Mononuclear cell (primary cell): ENCODE results near the gene NAGLU. TPM values are rescaled to one million over a fixed set of nuclear protein-coding genes. Genes with fewer than 3 reads are reported as not detected.
"Not testable (repeated sequence)": the region's sequence is repeated elsewhere in the genome, so short reads cannot be mapped to it uniquely, and the experiment has no call there.

ENCODE experiments used
- H3K27me3 ChIP-seq: 2 replicates; pipeline ENCODE4 v1.6.0; 2011; ENCODE audit warnings: low read length, control low read depth; ENCODE audit not compliant: insufficient read depth
- H3K4me1 ChIP-seq: 2 replicates; pipeline ENCODE4 v1.5.1; 2011; ENCODE audit warnings: mild to moderate bottlenecking, low read length, control low read depth; ENCODE audit not compliant: insufficient read depth
- H3K4me3 ChIP-seq: 2 replicates; pipeline ENCODE4 v1.5.1; 2011; ENCODE audit warnings: mild to moderate bottlenecking, low read length, moderate library complexity
- H3K9me3 ChIP-seq: 2 replicates; pipeline ENCODE4 v1.5.1; 2011; ENCODE audit warnings: low read depth, mild to moderate bottlenecking, control low read depth, low read length
- total RNA-seq: library from RNA; depleted of rRNA; stranded (reverse); fragments of >200 nt; gene quantifications from one replicate; pipeline ENCODE4 v1.2.3, GENCODE V29; 2012

The NAGLU gene
- total RNA-seq, 1 donor, result 7.9 TPM

GRCh38 chr17:42547698-42548069 is 11.6 kb downstream of the NAGLU start:
- H3K9me3 ChIP-seq, result no peaks in the 10 kb centered on the region
- no peak overlapping the region for H3K4me3 ChIP-seq
- H3K27me3 ChIP-seq, result peaks cover 8% of the 10 kb centered on the region
- peaks cover 12% of the 10 kb centered on the region for H3K4me1 ChIP-seq

- Histone ChIP-seq H3K4me3 (no peak overlapping the region), H3K4me1 (peaks cover 13% of the 10 kb centered on the region), H3K27me3 (peaks cover 8% of the 10 kb centered on the region), H3K9me3 (no peaks in the 10 kb centered on the region)
Measured at GRCh38 chr17:42548070-42548837, 12.2 kb downstream of the NAGLU start.

- no peaks in the 10 kb centered on the region for H3K9me3 ChIP-seq
- H3K4me3 ChIP-seq, result no peak overlapping the region
- H3K27me3 ChIP-seq, result peaks cover 8% of the 10 kb centered on the region
- peaks cover 22% of the 10 kb centered on the region for H3K4me1 ChIP-seq
Measured at GRCh38 chr17:42548993-42549755, 13.1 kb downstream of the NAGLU start.

GRCh38 chr17:42552736-42553135 is 16.7 kb downstream of the NAGLU start, which contains the start of gene HSD17B1:
TSS of gene HSD17B1 (plus strand) at chr17:42552923. CDS start at chr17:42552934, 11 bp downstream.
- H3K4me3 ChIP-seq, H3K27me3 ChIP-seq, H3K9me3 ChIP-seq: not testable (repeated sequence)
- peaks cover 34% of the 10 kb centered on the region for H3K4me1 ChIP-seq

GRCh38 chr17:42553161-42553818 is 17.2 kb downstream of the NAGLU start:
- H3K4me1 ChIP-seq, result peaks cover 29% of the 10 kb centered on the region
- peaks cover 5% of the 10 kb centered on the region for H3K27me3 ChIP-seq
- H3K4me3 ChIP-seq, result no peak overlapping the region
- no peaks in the 10 kb centered on the region for H3K9me3 ChIP-seq

- Histone ChIP-seq H3K9me3 (no peaks in the 10 kb centered on the region), H3K27me3 (peaks cover 3% of the 10 kb centered on the region), H3K4me3 (peak overlapping the region; percentile 68), H3K4me1 (peaks cover 26% of the 10 kb centered on the region)
Measured at GRCh38 chr17:42553866-42554249, 17.8 kb downstream of the NAGLU start.

- Histone ChIP-seq H3K9me3 (no peaks in the 10 kb centered on the region), H3K4me1 (peaks cover 22% of the 10 kb centered on the region), H3K4me3 (peak overlapping the region; percentile 68), H3K27me3 (no peaks in the 10 kb centered on the region)
Measured at GRCh38 chr17:42554250-42555121, 18.4 kb downstream of the NAGLU start.

- Histone ChIP-seq H3K4me1 (peaks cover 22% of the 10 kb centered on the region), H3K27me3 (no peaks in the 10 kb centered on the region), H3K4me3 (peak overlapping the region; percentile 68), H3K9me3 (no peaks in the 10 kb centered on the region)
Measured at GRCh38 chr17:42555122-42555622, 19.1 kb downstream of the NAGLU start.

- H3K4me3 ChIP-seq, H3K27me3 ChIP-seq, H3K9me3 ChIP-seq: not testable (repeated sequence)
- peaks cover 22% of the 10 kb centered on the region for H3K4me1 ChIP-seq
Measured at GRCh38 chr17:42555961-42556617, 20.0 kb downstream of the NAGLU start.

- no peaks in the 10 kb centered on the region for H3K9me3 ChIP-seq
- peaks cover 37% of the 10 kb centered on the region for H3K4me1 ChIP-seq
- H3K4me3 ChIP-seq, result no peak overlapping the region
- no peaks in the 10 kb centered on the region for H3K27me3 ChIP-seq
Measured at GRCh38 chr17:42559075-42559474, 23.0 kb downstream of the NAGLU start.

- peaks cover 31% of the 10 kb centered on the region for H3K4me1 ChIP-seq
- no peak overlapping the region for H3K4me3 ChIP-seq
- no peaks in the 10 kb centered on the region for H3K9me3 ChIP-seq
- H3K27me3 ChIP-seq, result no peaks in the 10 kb centered on the region
Measured at GRCh38 chr17:42560246-42560645, 24.2 kb downstream of the NAGLU start.

- no peaks in the 10 kb centered on the region for H3K9me3 ChIP-seq
- peak within 1 kb of the TSS; percentile 60 for H3K4me3 ChIP-seq
- peaks cover 36% of the 10 kb centered on the region for H3K4me1 ChIP-seq
Measured at GRCh38 chr17:42561897-42562387, 25.9 kb downstream of the NAGLU start, which contains the start of gene COASY. TSS of gene COASY (plus strand) at chr17:42562148. CDS start at chr17:42562623, 475 bp downstream.

GRCh38 chr17:42562388-42563142 is 26.5 kb downstream of the NAGLU start:
- no peaks in the 10 kb centered on the region for H3K27me3 ChIP-seq
- H3K4me1 ChIP-seq, result peaks cover 38% of the 10 kb centered on the region
- no peaks in the 10 kb centered on the region for H3K9me3 ChIP-seq
- peak overlapping the region; percentile 60 for H3K4me3 ChIP-seq

More at GRCh38 chr17:42561897-42562387, 25.9 kb downstream of the NAGLU start, which contains the start of gene COASY:
- H3K27me3 ChIP-seq, result no peaks in the 10 kb centered on the region
